ENCODE measurements around the gene PTS. TPM values are rescaled to one million over a fixed set of nuclear protein-coding genes. Genes with fewer than 3 reads are reported as not detected.

Gene PTS
- total and polyA plus RNA-seq, 9 of the 15 experiments (the other 6 are each of a cell fraction or from before 2014, with no cell fraction given): 27.1 to 72.7 (median 41.1) TPM

DNA sequence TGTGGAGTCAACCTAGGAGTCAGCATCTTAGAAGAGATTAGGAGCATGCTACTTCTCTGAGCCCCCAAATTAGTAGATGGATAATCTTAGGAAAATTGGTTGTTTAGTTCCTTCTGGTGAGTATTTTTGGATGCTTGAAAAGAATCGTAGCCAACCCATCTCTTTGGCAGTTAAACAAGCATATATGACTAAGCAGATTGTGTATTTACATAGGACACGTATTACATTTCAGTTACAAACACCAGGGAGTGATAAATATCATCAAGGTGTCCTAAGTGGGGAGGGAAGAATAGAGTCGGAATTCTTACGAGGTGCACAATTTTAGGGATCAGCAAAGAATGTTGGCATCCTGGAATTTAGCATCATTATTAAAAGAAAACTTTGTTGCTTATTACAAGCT, 21.0 kb downstream of the PTS start:
- H3K9me1 ChIP-seq (ENCODE audit: control insufficient read depth, insufficient read depth, low read length): no peaks in the 10 kb centered on the region
- no peak overlapping the region for H3K4me3 ChIP-seq
- H4K20me1 ChIP-seq (replicated peaks; ENCODE audit: control insufficient read depth, insufficient read depth, low read length): no peaks in the 10 kb centered on the region
- BruUV-seq (replicated peaks): no TSS peak
- H3K4me1 ChIP-seq (replicated peaks in 1 of 2; ENCODE audit: control insufficient read depth in 2 of 2, insufficient read depth in 2 of 2, low read length in 2 of 2): peaks cover 0 to 6% of the 10 kb centered on the region in 2 experiments; a peak in 2 of 5 replicates
- no peak overlapping the region for H3K27ac ChIP-seq (ENCODE audit: extremely low read depth, low read depth, low read length)
- no peak overlapping the region; the same call in 1 of the 2 replicates for H3K4me2 ChIP-seq (ENCODE audit: insufficient read depth, low read length)
- ATAC-seq (peak; percentile 63), DNase-seq (ENCODE audit: extremely low read depth in 1 of 4, low spot score in 3 of 4) (no peak), FAIRE-seq (no peak)
- H3K27me3 ChIP-seq (ENCODE audit: control insufficient read depth in 2 of 2, insufficient read depth in 2 of 2, low read length in 2 of 2): no peaks in the 10 kb centered on the region
- intact Hi-C loops (cut with micrococcal nuclease): no loop called here
- H3K9me3 ChIP-seq (replicated peaks; ENCODE audit: control insufficient read depth, insufficient read depth, low read depth, low read length): no peaks in the 10 kb centered on the region
- no peak overlapping the region for H2AFZ ChIP-seq (ENCODE audit: low read depth, low read length)
- POLR2A ChIA-PET: no interaction called here
- in situ Hi-C loops (cut with MboI): no loop called here
- no peaks in the 10 kb centered on the region for H3K79me2 ChIP-seq (ENCODE audit: control insufficient read depth, insufficient read depth, low read length)
- CTCF ChIA-PET (ENCODE audit: low intra/inter-chr PET ratio): no interaction called here
- H3K36me3 ChIP-seq (ENCODE audit: control insufficient read depth, insufficient read depth, low read length): no peaks in the 10 kb centered on the region
- 4% methylated on average over 4 of the region's 4 CpGs for WGBS (ENCODE audit: insufficient coverage, low coverage, missing lambda C conversion rate)
- H3K9ac ChIP-seq (ENCODE audit: insufficient read depth in 1 of 2, low read depth in 2 of 2, low read length in 2 of 2): no peak overlapping the region
- peak; percentile 79 for TF ChIP-seq MAFG (tag; conservative IDR thresholded peaks at IDR 0.05)
- no peak for TF ChIP-seq HSF4 (CRISPR knock-in tag; IDR thresholded peaks at IDR 0.05; ENCODE audit: borderline replicate concordance)
- TF ChIP-seq ZNF707 (CRISPR knock-in tag; conservative IDR thresholded peaks at IDR 0.05): no peak
- no peak for TF ChIP-seq ZNF584 (CRISPR knock-in tag; IDR thresholded peaks at IDR 0.05; ENCODE audit: low read depth)
- no peak for TF ChIP-seq ZNF668 (CRISPR knock-in tag; IDR thresholded peaks at IDR 0.05)
- TF ChIP-seq NR0B1 (IDR thresholded peaks at IDR 0.05; ENCODE audit: partially characterized antibody): no peak
- peak; percentile 40; the same call in 1 of the 2 replicates for TF ChIP-seq SMARCA4 (IDR thresholded peaks at IDR 0.05)
- no peak for TF ChIP-seq ZNF12 (CRISPR knock-in tag; IDR thresholded peaks at IDR 0.05)
- no peak for TF ChIP-seq ZNF75A (CRISPR knock-in tag; IDR thresholded peaks at IDR 0.05)
- TF ChIP-seq CBFB (CRISPR knock-in tag; IDR thresholded peaks at IDR 0.05): no peak
- TF ChIP-seq ARID1B (IDR thresholded peaks at IDR 0.05): peak; percentile 39; the same call in 1 of the 2 replicates
- no peak for TF ChIP-seq TAF15 (IDR thresholded peaks at IDR 0.05; ENCODE audit: low read depth, low read length)
- TF ChIP-seq PHTF2 (CRISPR knock-in tag; IDR thresholded peaks at IDR 0.05): no peak
- TF ChIP-seq EP300 (IDR thresholded peaks at IDR 0.05; ENCODE audit: low read length): peak; percentile 46; the same call in 1 of the 2 replicates
- TF ChIP-seq ZNF23 (CRISPR knock-in tag; IDR thresholded peaks at IDR 0.05): no peak
- TF ChIP-seq POLR3A (IDR thresholded peaks at IDR 0.05; ENCODE audit: borderline replicate concordance, extremely low read depth, insufficient read depth, insufficient read length): no peak
- TF ChIP-seq MYBL2 (IDR thresholded peaks at IDR 0.05; ENCODE audit: low read depth): no peak
- no peak for TF ChIP-seq MYBL2 (CRISPR knock-in tag; IDR thresholded peaks at IDR 0.05; ENCODE audit: borderline replicate concordance)
- no peak for TF ChIP-seq HNRNPLL (IDR thresholded peaks at IDR 0.05; ENCODE audit: low read depth, low read length, poor library complexity, severe bottlenecking)
- TF ChIP-seq, protein P1, sequence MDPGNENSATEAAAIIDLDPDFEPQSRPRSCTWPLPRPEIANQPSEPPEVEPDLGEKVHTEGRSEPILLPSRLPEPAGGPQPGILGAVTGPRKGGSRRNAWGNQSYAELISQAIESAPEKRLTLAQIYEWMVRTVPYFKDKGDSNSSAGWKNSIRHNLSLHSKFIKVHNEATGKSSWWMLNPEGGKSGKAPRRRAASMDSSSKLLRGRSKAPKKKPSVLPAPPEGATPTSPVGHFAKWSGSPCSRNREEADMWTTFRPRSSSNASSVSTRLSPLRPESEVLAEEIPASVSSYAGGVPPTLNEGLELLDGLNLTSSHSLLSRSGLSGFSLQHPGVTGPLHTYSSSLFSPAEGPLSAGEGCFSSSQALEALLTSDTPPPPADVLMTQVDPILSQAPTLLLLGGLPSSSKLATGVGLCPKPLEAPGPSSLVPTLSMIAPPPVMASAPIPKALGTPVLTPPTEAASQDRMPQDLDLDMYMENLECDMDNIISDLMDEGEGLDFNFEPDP (CRISPR knock-in tag; IDR thresholded peaks at IDR 0.05): no peak
- peak; percentile 63 for TF ChIP-seq MAFK (IDR thresholded peaks at IDR 0.05; ENCODE audit: low read length)
- TF ChIP-seq TSC22D4 (tag; IDR thresholded peaks at IDR 0.05): no peak

All from K562 (cell line).